ENCODE results near the gene ZNF101.
"Not testable (repeated sequence)": the region's sequence is repeated elsewhere in the genome, so short reads cannot be mapped to it uniquely, and the experiment has no call there.

ZNF101 gene

GRCh38 chr19:19661675-19662251 lies 6.9 kb upstream of the ZNF101 start:
- DNase-seq, result no peak

GRCh38 chr19:19662344-19662743 lies 6.3 kb upstream of the ZNF101 start:
- no peak for DNase-seq

GRCh38 chr19:19662871-19663255 lies 5.8 kb upstream of the ZNF101 start:
- DNase-seq, result no peak

GRCh38 chr19:19663256-19664120 lies 5.2 kb upstream of the ZNF101 start, which contains the start of gene ATP13A1:
ATP13A1 (minus strand) TSS chr19:19663676; CDS start chr19:19663666, 10 bp downstream.
- peak; percentile 98 for DNase-seq

GRCh38 chr19:19665420-19665948 lies 3.2 kb upstream of the ZNF101 start:
- DNase-seq, result not testable (repeated sequence)

- DNase-seq, result no peak
These were observed 1.5 kb downstream of the ZNF101 start for GRCh38 chr19:19670070-19670551.

- no peak for DNase-seq
These were observed 4.2 kb downstream of the ZNF101 start for GRCh38 chr19:19672816-19673215.

- no peak for DNase-seq
These were observed 5.7 kb downstream of the ZNF101 start for GRCh38 chr19:19674315-19674714.

- DNase-seq, result no peak
These were observed 8.9 kb downstream of the ZNF101 start for GRCh38 chr19:19677579-19677978.

- no peak for DNase-seq
These were observed 10.8 kb downstream of the ZNF101 start for GRCh38 chr19:19679176-19680073.

- not testable (repeated sequence) for DNase-seq
These were observed 17.5 kb downstream of the ZNF101 start for GRCh38 chr19:19686119-19686518.

- DNase-seq, result no peak
These were observed 17.9 kb downstream of the ZNF101 start for GRCh38 chr19:19686580-19686979.

GRCh38 chr19:19687090-19687489 lies 18.5 kb downstream of the ZNF101 start:
- no peak for DNase-seq

GRCh38 chr19:19689023-19689422 lies 20.4 kb downstream of the ZNF101 start:
- DNase-seq, result not testable (repeated sequence)

GRCh38 chr19:19691683-19692082 lies 23.0 kb downstream of the ZNF101 start:
- no peak for DNase-seq

GRCh38 chr19:19696386-19696785 lies 27.7 kb downstream of the ZNF101 start:
- DNase-seq, result no peak

GRCh38 chr19:19697589-19697988 lies 28.9 kb downstream of the ZNF101 start:
- no peak for DNase-seq

- not testable (repeated sequence) for DNase-seq
These were observed 31.9 kb downstream of the ZNF101 start for GRCh38 chr19:19700493-19700892.

- DNase-seq, result no peak
These were observed 36.2 kb downstream of the ZNF101 start for GRCh38 chr19:19704836-19705235.

GRCh38 chr19:19710506-19710905 lies 41.9 kb downstream of the ZNF101 start:
- no peak for DNase-seq

GRCh38 chr19:19711306-19711933 lies 42.8 kb downstream of the ZNF101 start:
- DNase-seq, result no peak
